Measurements from ENCODE around the gene CSNK1A1L.

The CSNK1A1L gene

DNA sequence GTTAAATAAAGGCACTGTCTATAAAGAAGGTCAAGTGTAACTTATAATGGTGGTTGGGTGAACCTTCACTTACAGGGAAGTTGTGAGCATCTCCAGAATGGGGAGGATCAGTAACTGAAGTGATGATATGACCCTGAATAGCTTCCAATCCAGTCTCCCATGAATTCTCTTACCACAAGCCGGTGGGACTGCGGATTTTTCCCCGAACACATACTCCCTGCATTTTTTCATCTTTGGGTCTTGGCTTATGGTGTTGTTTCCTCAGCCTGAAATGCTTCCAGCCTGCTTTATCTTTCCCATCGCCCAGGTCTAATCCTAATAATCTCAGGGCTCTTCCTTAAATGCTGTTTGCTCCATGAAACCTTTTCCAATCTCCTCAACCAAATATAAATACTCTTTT, 2.0 kb upstream of the CSNK1A1L start:
- DNase-seq (ENCODE audit: low spot score) (no peak), FAIRE-seq (no peak)

DNA sequence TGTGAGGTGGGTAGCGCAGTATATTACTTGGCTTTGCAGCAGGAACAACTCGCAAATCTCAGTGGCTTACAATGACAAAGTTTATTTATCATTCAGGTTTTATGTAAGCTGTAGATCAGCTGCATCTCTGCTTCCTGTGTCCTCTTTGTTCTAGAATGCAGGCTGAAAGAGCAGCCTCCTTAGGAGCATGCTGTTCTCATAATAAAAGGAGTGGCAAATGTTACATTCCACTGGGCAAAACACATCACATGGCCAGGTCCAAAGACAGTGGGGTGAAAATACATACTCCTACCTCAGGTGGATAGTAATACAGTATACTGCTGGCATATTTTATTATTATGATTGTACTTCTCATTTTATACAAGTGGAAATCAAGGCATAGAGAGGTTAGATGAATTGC, 1.2 kb upstream of the CSNK1A1L start:
- DNase-seq (ENCODE audit: low spot score) (no peak), FAIRE-seq (no peak)

DNA sequence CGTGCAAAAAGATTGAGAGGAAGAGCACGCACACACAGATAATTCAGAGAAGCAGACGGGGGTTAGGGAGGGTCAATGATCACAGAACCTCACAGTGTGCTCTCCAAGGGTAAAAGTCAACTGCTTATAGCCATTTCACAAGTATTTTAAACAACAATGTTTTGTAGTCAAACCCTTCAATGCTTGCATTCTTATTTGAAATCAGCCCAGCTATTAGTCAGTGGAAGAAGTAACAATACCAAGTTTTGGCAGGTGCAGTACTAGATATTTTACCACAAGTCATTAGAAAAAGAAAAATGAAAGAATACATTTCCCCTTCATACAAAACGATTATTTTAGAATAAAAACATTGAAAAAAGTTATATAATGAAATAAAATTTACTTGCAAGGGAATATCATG, 2.6 kb downstream of the CSNK1A1L start:
- FAIRE-seq (no peak), DNase-seq (ENCODE audit: low spot score) (no peak)

- FAIRE-seq (no peak), DNase-seq (ENCODE audit: low spot score) (no peak)
Observed at GRCh38 chr13:37101201-37101600, 4.3 kb downstream of the CSNK1A1L start.

GRCh38 chr13:37100731-37101130, 4.7 kb downstream of the CSNK1A1L start:
- no peak for FAIRE-seq
- no peak for DNase-seq (ENCODE audit: low spot score)

GRCh38 chr13:37097076-37097475, 8.4 kb downstream of the CSNK1A1L start:
- no peak for FAIRE-seq
- DNase-seq (ENCODE audit: low spot score) = no peak

DNA sequence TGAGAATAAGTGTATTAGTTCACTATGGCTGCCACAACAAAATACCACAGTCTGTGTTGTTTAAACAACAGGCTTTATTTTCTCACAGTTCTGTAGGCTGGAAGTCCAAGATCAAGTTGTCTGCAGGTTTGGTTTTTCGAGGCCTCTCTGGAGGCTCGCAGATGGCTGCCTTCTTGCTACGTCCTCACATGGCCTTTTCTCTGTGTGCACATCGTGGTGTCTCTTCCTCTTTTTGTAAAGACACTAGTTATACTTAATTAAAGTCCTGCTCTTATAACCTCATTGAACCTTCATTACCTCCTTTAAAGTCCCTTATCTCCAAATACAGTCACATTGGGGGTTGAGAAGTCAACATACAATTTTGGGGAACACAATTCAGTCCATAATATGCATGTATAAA, 10.6 kb downstream of the CSNK1A1L start:
- FAIRE-seq = no peak
- no peak for DNase-seq (ENCODE audit: low spot score)

- FAIRE-seq (no peak), DNase-seq (ENCODE audit: low spot score) (no peak)
Observed at GRCh38 chr13:37094099-37094498, 11.4 kb downstream of the CSNK1A1L start.

DNA sequence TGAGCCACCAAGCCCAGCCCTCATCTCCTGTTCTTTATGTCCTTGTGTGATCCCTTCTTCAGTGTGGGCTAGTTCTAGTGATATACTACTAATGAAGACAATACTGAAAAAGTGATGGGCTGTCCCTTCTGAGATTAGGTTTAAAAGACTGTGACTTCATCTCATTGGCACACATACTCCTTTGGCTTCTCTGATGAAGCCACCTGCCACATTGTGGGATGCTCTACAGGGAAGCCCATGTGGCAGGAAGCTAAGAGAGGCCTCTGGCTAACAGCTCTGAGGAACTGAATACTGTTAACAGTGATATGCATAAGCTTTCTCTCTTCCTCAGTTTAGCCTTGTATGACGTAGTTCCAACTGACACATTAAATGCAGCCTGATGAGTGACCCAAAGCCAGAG, 13.6 kb downstream of the CSNK1A1L start:
- DNase-seq (ENCODE audit: low spot score) (no peak), FAIRE-seq (no peak)

- no peak for FAIRE-seq
Observed at GRCh38 chr13:37090912-37091311, 14.6 kb downstream of the CSNK1A1L start.

DNA sequence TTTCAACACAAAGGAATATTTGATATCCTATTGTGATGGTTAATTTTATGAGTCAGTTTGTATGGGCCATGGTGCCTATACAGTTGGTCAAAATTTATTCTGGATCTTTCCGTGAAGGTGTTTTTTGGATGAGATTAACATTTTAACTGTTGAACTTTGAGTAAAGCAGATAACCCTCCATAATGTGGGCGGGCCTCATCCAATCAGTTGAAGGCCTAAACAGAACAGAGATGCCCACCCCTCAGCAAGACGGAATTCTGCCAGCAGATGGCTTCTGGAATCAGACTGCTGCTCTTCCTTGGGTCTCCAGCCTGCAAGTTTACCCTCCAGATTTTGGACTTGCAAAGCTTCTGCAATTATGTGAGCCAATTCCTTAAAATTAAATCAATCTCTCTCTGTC, 16.0 kb downstream of the CSNK1A1L start:
- no peak for DNase-seq (ENCODE audit: low spot score)
- FAIRE-seq = no peak

More at GRCh38 chr13:37090912-37091311, 14.6 kb downstream of the CSNK1A1L start:
- DNase-seq (ENCODE audit: low spot score) = no peak

- DNase-seq (ENCODE audit: low spot score) (no peak), FAIRE-seq (no peak)
Observed at GRCh38 chr13:37087486-37087885, 18.0 kb downstream of the CSNK1A1L start.

- no peak for DNase-seq (ENCODE audit: low spot score)
- FAIRE-seq = no peak
Observed at GRCh38 chr13:37085606-37086005, 19.9 kb downstream of the CSNK1A1L start.

DNA sequence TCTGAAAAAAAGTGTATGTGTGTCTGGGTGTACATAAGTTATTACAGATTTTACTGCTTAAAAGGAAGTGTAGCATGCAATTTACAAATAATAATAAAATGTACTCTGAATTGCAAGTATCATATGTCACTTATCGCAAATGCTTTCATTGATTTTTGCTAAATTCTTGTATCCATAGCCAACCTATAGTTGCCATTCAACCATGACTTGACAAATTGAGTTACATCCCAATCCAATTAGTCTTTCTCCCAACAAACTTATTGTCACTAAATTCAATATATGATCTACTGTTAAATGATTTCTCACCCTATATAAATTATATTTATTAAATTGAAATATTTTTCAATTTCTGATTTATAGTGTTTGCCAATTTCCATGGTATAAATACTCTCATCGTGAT, 28.6 kb downstream of the CSNK1A1L start:
- no peak for FAIRE-seq

GRCh38 chr13:37075164-37075563, 30.3 kb downstream of the CSNK1A1L start:
- no peak for DNase-seq (ENCODE audit: low spot score)
- no peak for FAIRE-seq

More for the DNA sequence above, 28.6 kb downstream of the CSNK1A1L start:
- DNase-seq (ENCODE audit: low spot score) = no peak

DNA sequence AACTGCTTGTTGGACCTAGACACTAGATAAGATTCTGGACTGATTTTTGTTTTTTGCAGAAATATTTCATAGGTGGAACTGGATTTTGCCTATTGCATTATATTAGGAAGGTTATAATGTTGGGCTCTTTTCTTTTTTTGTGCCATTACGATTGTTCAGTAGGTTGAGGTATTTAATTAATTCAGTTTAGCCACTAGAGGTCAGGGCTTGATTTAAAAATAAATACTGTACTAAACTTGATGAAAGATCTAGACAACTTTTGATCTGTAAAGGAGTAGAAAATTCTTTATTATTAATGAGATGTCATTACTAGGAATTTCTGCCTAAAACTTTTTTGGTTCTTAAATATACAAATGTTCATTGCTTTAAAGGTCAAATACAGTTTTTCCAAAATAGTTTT, 30.8 kb downstream of the CSNK1A1L start:
- DNase-seq (ENCODE audit: low spot score) = no peak
- no peak for FAIRE-seq

DNA sequence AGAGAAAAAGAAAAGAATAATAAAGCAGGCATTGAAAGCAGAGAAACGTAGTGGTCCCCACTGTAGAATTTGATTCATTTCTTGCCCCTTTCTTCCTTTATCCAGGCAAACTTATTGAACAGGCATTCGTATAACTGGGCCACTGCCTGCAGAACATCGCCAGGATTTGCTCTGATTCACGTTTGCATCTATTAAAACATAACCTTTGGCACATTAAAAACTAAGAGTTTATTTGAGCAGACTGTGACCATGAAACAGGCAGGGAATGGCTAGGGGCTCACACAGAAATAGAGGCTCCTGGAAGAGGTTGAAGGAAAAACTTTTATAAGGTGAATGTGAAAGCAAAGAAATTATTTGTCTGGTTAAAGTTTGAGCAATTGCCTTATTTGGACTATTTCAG, 33.4 kb downstream of the CSNK1A1L start:
- DNase-seq (ENCODE audit: low spot score) (no peak), FAIRE-seq (no peak)

DNA sequence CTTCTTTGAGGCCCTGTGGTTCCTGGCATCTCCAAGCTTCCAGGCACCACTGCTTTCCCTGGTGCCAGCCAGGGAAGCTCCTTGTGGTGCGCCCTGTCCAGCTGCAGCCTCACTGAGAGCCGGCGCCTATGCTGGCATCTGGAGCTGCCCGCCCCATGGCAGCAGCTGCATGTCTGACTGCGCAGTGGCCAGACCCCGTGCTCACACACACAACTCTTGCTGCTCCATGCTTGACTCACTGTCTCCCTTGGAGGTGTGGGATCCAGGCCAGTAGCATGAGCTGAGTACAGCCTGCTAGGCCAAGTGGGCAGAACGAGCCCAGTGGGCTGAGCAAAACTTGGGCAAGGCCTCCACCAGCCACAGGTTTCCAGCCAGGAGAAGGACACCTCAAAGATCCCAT, 34.5 kb downstream of the CSNK1A1L start:
- DNase-seq (ENCODE audit: low spot score) (no peak), FAIRE-seq (no peak)

DNA sequence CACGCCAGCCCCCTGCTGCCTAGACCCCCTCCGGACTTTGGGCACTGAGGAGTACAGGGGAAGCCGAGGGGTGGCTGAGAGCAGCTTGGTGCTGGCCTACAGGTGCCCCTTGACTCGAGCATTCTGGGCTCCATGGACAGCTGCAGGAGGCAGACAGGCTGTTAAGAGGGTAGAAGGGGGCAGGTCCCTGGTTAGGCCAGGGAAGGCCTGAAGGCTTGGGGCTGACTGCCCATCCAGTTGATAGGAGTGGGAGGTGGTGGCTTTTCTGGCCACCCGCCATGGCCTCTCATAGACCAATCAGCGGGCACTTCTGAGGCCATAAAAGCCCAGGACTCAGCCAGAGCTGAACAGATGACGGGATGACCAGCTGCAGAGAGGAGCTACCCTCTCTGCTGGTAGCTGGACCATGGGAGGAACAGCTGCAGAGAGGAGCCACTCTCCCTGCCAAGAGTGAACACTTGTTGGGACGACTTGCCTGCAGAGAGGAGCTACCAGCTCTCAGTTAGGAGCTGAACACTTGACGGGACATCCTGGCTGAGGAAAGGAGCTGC, 35.2 kb downstream of the CSNK1A1L start:
- DNase-seq (ENCODE audit: low spot score) (no peak), FAIRE-seq (no peak)

DNA sequence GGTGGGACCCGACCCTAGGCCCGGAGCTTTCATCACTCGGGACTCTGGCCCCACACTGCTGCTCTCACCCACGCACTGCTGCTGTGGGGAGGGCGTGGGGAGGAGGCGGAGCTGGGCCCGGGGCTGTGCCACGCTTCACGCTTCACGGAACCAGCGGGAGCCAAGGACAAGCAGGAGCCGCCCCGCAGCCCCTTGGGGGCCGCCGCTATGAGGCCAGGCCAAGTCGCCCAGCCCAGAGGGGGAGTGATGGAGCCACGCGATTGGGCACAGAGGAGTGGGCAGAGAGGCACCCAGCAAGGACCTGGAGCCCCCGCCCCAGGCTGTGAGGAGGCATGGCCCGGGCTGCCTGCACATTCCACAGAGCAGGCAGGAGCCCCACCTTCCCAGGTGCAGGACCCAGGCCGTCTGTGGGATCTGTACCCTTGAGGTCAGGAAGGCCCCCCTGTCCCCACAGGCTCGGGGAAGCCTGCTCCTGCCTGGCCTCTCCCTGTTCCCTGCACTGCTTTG, 35.8 kb downstream of the CSNK1A1L start:
- DNase-seq (ENCODE audit: low spot score) (no peak), FAIRE-seq (no peak)

- FAIRE-seq = no peak
- DNase-seq (ENCODE audit: low spot score) = no peak
Observed at GRCh38 chr13:37068962-37069361, 36.5 kb downstream of the CSNK1A1L start.

DNA sequence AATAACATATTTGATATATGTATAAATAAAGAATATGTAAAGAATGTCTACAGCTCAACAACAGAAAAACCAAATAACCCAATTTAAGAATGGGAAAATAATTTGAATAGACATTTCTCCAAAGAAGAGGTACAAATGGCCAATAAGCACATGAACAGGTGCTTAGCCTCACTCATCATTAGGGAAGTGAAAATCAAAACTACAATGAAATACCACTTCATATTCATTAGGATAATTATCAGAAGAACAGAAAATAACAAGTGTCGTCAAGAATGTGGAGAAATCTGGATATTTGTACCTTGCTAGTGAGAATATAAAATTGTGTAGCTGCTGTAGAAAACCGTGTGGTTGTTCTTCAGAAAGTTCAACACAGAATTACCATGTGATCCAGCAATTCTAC, 37.6 kb downstream of the CSNK1A1L start:
- DNase-seq (ENCODE audit: low spot score) (no peak), FAIRE-seq (no peak)

DNA sequence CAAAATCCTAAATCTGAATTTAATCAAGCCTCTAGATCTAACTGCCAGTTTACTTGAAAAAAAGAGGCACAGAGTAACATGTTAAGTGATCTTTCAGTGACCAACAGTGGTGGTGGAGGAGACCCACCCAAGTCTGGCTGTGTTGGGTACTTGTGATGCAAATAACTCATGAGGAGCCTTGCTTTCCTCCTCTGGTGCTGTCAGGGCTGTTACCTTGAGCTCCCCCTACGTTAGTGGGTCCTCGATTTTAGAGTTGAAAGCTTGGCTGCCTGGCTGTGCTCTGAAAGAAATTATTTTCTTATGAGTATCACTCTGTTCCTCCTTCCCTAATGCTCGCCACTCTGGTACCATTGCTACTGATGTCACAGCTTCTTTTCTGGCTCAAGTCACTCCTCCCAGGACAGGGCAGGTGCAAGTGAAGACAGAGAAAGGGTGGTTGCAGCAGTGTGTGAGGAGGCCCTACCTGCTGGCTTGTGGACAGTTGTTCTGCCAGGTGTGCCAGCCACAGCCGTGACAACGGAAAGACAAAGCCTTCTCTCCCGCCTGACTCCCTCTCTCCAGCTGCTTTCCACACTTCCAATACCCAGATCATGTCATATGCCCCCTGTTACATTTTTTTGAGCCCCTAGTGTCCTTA, 39.5 kb downstream of the CSNK1A1L start:
- DNase-seq (ENCODE audit: low spot score) = no peak
- no peak for FAIRE-seq

DNA sequence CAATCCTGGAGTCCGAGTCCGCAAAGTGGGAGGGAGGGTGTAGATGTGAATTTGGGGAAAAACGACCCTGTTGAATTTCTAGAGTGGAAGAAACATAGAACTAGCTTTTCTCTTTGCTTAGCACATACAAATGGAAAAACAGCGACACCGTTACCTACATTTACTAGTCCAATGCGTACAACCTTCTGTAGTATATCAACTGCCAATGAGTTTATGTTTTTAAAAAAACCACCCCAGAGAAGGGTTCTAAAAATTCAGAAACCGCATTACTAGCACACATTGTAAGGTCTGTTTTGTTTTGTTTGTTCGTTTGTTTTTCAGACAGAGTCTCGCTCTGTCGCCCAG, 45.6 kb downstream of the CSNK1A1L start:
- no peak for DNase-seq (ENCODE audit: low spot score)
- no peak for FAIRE-seq
